Gastrocnemius medialis (tissue), 4 donors: ENCODE measurements around the gene PHB1. TPM values are rescaled to one million over a fixed set of nuclear protein-coding genes. Genes with fewer than 3 reads are reported as not detected.

Experiments used
- ATAC-seq, 2 donors: fragments of 150-250 bp; one replicate each; pipeline ENCODE4 v1.9.1; 2016
- DNase-seq, 2 donors: peaks; one replicate each; pipeline ENCODE4 v3.0.0-alpha.2; 2019
- H3K27ac ChIP-seq, 4 donors: fragments of 200-600 bp; sonication (generic); 1 replicate in 1 of 4; 2 replicates in 3 of 4; pipeline ENCODE4 v1.5.1; 2016 to 2018; ENCODE audit warnings: mild to moderate bottlenecking in 2 of 4, moderate library complexity in 1 of 4
- H3K27me3 ChIP-seq, 3 donors: fragments of 200-600 bp; sonication (generic) in 2 of 3; 1 replicate in 1 of 3; 2 replicates in 2 of 3; pipeline versions ENCODE4 v1.5.1 to v1.6.0; 2016 to 2019; ENCODE audit warnings: mild to moderate bottlenecking in 1 of 3, moderate library complexity in 1 of 3
- H3K36me3 ChIP-seq, 2 donors: fragments of 200-600 bp; sonication (generic) in 1 of 2; one replicate each; pipeline ENCODE4 v1.5.1; 2017 to 2018
- H3K4me1 ChIP-seq, 2 donors: fragments of 200-600 bp; sonication (generic) in 1 of 2; one replicate each; pipeline ENCODE4 v1.5.1; 2016 to 2017; ENCODE audit warnings: mild to moderate bottlenecking in 2 of 2
- H3K4me3 ChIP-seq, 4 donors: fragments of 200-600 bp; sonication (generic) in 3 of 4; 1 replicate in 1 of 4; 2 replicates in 3 of 4; pipeline ENCODE4 v1.5.1; 2016 to 2019; ENCODE audit warnings: mild to moderate bottlenecking in 2 of 4
- H3K9me3 ChIP-seq, 3 donors: fragments of 200-600 bp; sonication (generic) in 2 of 3; 1 replicate in 1 of 3; 2 replicates in 2 of 3; pipeline ENCODE4 v1.5.1; 2016 to 2019
- CTCF ChIP-seq, 5 experiments: fragments of 450-650 bp in 3 of 5; fragments of 200-600 bp in 2 of 5; sonication (generic) in 2 of 5; IDR thresholded peaks in 4 of 5; conservative IDR thresholded peaks in 1 of 5; 1 replicate in 4 of 5; 2 replicates in 1 of 5; pipeline ENCODE4 v1.5.1; 2016 to 2019; ENCODE audit warnings: antibody characterized with exemption in 5 of 5, mild to moderate bottlenecking in 3 of 5, moderate library complexity in 3 of 5
- POLR2A ChIP-seq, 2 donors: fragments of 450-650 bp; IDR thresholded peaks; one replicate each; pipeline ENCODE4 v1.6.1; 2017; ENCODE audit warnings: antibody characterized with exemption in 2 of 2, mild to moderate bottlenecking in 2 of 2, moderate library complexity in 2 of 2
- in situ Hi-C, 4 donors: fragments of 200-750 bp; cut with MboI; loops; one replicate each; pipeline versions ENCODE4 v1.15.0 to v1.8.0; 2017; ENCODE audit warnings: low sequenced_read_pairs in 4 of 4
- intact Hi-C: fragments of 100-400 bp; cut with DNase I; formaldehyde crosslinking; loops from one replicate; pipeline ENCODE4 v1.15.1; 2023; ENCODE audit warnings: low total_unique reads
- total RNA-seq, 4 donors: library from RNA; depleted of rRNA; stranded (reverse); fragments of >200 nt; gene quantifications; one replicate each; pipeline versions ENCODE4 v1.1.0 to v1.2.3, GENCODE V29; 2016

Gene PHB1
- total RNA-seq, 4 donors from 2014 or later = 102 to 137 (median 116) TPM

GRCh38 chr17:49357516-49357915 lies 57.2 kb downstream of the PHB1 start:
- H3K27me3 ChIP-seq = no peaks in the 10 kb centered on the region
- no peaks in the 10 kb centered on the region for H3K9me3 ChIP-seq
- H3K36me3 ChIP-seq = no peaks in the 10 kb centered on the region
- in situ Hi-C loops (no loop called here), intact Hi-C loops (no loop called here)
- TF ChIP-seq CTCF (IDR thresholded peaks at IDR 0.05 in 4 of 5, conservative IDR thresholded peaks at IDR 0.05 in 1 of 5) (no peak), POLR2A (IDR thresholded peaks at IDR 0.05) (no peak)
- no peak overlapping the region for H3K27ac ChIP-seq
- ATAC-seq (no peak), DNase-seq (no peak)
- H3K4me3 ChIP-seq = no peak overlapping the region
- H3K4me1 ChIP-seq = peaks cover 40 to 42% of the 10 kb centered on the region in 2 donors

- in situ Hi-C loops = no loop called here
These were observed 58.4 kb downstream of the PHB1 start for GRCh38 chr17:49356320-49356719.

More at GRCh38 chr17:49356320-49356719, 58.4 kb downstream of the PHB1 start:
- no peak overlapping the region for H3K27ac ChIP-seq
- intact Hi-C loops = no loop called here
- no peak for DNase-seq
- peaks cover 40 to 41% of the 10 kb centered on the region in 2 donors for H3K4me1 ChIP-seq
- H3K4me3 ChIP-seq = no peak overlapping the region
- no peaks in the 10 kb centered on the region for H3K27me3 ChIP-seq
- no peaks in the 10 kb centered on the region for H3K36me3 ChIP-seq
- TF ChIP-seq POLR2A (IDR thresholded peaks at IDR 0.05) (no peak), CTCF (IDR thresholded peaks at IDR 0.05 in 4 of 5, conservative IDR thresholded peaks at IDR 0.05 in 1 of 5) (no peak)
- no peak for ATAC-seq
- no peaks in the 10 kb centered on the region for H3K9me3 ChIP-seq

Other genes starting within 250 kb of the PHB1 start
- gene GNGT2, start 204.3 kb downstream of the PHB1 start, total RNA-seq = not detected
- gene ABI3, start 204.2 kb downstream of the PHB1 start, total RNA-seq = 1 to 10 TPM; 1.2 to 2.6 (median 2.4) TPM
- gene PHOSPHO1, start 184.1 kb downstream of the PHB1 start, total RNA-seq = 1 to 10 TPM in 3 of 4 donors, not detected in 1; 1.0 to 3.7 (median 2.1) TPM
- 10 to 100 TPM; 32.8 to 49.6 (median 41.1) TPM for gene ZNF652, start 52.6 kb downstream of the PHB1 start, total RNA-seq
- gene NGFR, start 80.4 kb upstream of the PHB1 start, total RNA-seq = 1 to 10 TPM in 2 of 4 donors, under 1 TPM in 1, not detected in 1; 0.41 to 3.2 (median 1.0) TPM
- gene NXPH3, start 161.0 kb upstream of the PHB1 start, total RNA-seq = 1 to 10 TPM; 1.3 to 3.0 (median 1.7) TPM